COR-L47 (cell line): ENCODE results near the gene SLC35B1.
"Not testable (repeated sequence)": the region's sequence is repeated elsewhere in the genome, so short reads cannot be mapped to it uniquely, and the experiment has no call there.

Experiments used
- DNase-seq: peaks from one replicate; lab custom pipeline; 2025; lab: John Stamatoyannopoulos, UW

Gene SLC35B1

DNA sequence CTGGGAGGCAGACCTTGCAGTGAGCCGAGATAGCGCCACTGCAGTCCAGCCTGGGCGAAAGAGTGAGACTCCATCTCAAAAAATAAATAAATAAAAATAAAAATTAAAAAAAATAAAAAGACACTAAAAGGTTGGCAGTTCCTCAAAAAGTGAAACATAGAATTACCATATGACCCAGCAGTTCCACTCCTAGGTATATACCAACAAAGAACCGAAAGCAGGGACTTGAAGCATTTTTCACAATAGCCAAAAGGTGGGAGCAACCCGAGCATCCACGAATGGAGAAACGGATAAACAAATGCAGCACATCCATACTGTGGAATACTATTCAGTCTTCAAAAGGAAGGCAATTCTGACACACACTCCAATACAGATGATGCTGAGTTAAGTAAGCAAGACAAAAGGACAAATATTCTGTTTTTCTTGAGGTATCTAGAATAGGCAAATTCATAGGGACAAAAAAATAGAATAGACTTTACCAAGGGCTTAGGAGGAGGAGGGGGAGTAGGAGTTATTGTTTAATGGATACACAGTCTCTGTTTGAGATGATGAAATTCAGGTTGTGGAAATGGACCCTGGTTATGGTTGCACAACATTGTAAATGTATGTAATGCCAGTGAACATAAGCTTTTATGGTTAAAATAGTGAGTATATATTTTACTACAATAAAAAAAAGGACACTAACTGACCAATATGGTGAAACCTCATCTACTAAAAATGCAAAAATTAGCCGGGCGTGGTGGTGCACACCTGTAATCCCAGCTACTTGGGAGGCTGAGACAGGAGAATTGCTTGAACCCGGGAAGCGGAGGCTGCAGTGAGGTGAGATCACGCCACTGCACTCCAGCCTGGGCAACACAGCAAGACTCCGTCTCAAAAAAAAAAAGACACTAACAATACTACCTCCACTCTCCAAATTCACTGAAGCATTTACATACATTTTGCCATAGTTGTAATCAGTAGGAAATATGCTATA, 27.0 kb upstream of the SLC35B1 start:
- DNase-seq = no peak

DNA sequence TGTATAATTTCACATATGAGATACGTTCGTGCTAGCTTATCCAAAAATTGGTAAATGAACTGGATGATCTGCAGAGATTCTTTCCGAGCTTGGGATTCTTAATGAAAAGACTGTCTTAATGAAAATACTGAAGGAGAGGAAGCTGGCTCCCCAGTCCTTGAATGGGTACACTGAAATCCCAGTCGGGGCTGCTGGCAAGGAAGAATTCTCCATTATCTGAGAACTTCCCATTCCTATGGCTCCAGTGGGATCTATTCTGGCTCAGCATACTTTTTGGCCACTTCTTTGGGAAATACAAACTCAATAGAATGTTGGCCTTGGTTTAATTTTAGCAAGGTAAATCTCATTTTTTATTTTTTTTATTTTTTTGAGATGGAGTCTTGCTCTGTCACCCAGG, 23.7 kb upstream of the SLC35B1 start:
- DNase-seq = no peak

DNA sequence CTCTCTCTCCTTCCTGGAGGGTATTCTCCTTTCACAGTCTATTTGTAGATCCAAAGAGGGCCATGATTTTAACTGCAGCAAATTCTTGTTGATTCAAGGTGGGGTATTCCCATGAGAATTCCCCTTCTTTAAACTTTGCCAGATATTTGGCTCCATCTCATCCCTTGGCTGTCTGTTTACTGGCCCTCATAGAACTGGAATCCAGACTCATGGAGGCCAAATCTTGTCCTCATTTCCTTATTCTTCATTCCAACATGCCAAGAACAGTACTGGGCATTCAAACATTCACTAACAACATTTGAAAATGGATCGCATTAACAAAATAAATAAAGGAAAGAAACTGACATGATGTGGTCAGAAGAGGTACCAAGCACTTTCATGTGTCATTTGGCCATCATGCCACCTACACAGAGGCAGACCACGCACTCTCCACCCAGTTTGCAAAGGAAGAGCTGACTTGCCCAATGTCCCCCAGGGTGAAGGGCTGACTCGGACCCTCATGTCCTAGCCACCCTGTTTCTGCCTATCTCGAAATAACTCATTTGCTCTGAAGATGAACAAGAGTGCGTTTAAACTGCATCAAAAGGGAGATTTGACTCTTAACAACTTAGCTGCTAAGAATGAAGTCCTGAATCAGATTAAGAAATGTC, 23.1 kb upstream of the SLC35B1 start:
- DNase-seq = no peak

DNA sequence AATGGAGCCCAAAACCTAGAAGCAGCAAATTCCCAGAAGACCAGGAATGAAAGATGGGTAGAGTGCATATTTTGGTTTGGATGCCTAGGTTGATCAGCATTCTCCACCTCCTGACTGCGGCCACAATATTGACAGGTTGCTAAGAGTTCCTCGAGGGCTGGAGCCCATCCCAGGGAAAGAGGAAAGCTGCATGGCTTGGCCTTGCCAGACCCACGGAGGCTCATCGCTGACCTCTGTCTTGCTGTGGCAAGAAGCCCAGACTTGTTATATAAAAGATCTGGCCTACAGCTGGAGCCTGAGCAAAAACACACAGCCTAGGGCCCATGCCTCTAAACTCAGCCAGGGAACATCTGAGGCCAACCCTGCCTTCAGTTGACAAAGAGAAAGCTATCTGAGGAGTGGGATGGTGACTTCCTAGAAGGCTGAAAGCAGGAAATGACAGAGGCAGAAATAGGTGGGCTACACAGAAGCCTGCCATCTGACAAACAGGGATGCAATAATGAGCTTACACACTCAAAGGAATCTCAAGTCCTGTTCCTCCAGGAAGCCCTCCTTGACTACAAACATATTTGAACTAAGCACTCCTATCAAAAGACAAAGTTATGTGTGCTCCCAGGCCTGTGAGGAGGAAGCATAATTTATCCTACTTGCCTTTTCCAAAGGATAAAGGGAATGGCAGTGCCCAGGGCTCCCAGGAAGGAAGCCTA, 22.5 kb upstream of the SLC35B1 start:
- no peak for DNase-seq

DNA sequence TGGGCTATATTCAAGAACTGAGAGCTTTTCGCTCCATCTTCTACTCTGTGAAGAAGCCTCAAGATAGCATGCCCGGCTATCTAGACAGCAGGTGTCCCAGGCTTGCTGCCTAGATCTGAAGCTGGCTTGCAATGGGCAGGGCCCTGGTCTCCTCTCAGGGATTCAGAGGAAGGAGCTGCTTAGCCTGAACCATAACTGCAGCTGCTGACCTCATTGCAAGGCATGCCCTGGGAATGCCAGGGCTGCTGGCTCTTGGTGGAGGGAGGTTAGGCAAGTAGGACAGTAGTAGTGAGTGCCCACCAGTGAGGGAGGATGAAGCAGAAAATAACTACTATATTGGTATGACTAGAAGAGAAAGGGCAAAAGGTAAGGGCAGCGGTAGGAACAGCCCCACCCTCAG, 21.3 kb upstream of the SLC35B1 start:
- no peak for DNase-seq

DNA sequence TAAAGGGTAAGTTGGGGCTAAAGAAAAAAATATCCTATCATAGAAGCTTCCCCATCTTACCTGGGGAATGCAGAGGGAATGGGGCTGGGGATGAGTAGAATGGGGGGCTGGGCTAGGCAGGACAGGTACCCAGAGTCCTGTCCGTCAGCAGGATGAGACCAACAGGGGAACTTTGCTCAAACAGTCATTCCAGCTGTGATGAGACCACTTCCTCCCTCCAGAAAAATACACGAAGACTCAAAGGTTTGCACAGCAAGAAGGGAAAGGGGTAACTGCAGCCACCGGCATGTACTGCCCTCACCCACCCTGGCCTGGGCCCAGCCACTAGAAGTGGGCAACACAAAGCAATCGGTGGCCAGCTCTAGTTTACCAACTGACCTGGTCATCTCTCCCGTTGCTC, 20.7 kb upstream of the SLC35B1 start:
- DNase-seq = no peak

- no peak for DNase-seq
Observed at GRCh38 chr17:49727380-49727779, 19.6 kb upstream of the SLC35B1 start.

DNA sequence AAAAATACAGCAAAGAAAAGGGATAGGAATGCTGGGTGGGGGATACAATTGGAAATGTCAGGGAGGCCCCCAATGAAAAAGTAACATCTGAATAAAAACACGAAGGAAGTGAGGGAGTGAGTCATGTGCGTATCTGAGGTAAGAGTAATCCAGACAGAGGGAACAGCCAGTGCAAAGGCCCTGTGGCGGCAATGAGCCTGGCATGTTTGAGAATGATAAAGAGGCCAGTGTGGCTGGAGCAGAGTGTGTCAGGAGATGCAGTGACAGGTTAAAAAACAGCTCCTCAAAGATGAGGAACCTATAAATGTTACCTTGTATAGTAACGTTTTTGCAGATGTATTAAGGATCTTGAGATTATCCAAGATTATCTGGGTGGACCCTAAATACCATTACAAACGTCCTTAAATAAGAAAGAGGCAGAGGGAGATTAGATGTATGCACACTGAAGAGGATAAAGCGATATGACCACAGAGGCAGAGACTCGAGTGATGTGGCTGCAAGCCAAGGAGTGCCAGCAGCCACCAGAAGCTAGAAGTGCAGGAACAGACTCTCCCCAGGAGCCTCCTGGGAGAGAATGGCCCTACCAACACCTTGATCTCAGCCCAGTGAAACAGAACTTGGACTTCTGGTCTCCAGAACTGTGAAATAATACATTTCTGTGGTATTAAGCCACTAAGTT, 17.8 kb upstream of the SLC35B1 start:
- no peak for DNase-seq

DNA sequence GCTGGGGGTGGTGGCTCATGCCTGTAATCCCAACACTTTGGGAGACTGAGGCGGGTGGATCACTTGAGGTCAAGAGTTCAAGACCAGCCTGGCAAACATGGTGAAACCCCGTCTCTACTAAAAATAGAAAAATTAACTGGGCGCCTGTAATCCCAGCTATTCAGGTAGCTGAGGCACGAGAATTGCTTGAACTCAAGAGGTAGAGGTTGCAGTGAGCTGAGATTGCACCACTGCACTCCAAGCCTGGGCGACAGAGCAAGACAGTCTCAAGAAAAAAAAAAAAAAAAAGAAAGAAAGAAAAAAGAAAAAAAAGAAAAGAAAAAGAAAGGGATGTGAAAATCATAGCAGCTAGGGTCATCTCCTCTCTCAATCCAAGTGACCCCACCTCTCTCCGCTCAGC, 16.8 kb upstream of the SLC35B1 start:
- DNase-seq = not testable (repeated sequence)

DNA sequence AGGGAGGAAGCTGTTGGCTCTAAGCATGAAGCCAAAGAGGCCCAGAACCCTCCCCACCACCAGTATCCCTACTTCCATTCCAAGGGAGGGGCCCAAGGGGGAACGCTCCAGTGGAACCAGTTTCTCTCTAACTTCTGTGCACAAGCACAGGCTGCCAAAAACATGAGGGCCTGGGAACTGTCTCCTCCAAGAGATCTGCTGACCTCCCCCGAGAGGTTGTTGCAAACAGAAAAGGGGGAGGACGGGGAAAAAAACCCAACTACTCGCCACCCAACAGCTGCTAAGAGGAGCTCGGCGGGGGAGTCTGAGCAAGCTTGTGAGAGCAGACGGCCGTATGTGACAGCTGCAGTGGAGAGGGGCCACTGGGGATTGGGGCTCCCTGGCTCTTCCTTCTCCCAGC, 15.7 kb upstream of the SLC35B1 start:
- no peak for DNase-seq

DNA sequence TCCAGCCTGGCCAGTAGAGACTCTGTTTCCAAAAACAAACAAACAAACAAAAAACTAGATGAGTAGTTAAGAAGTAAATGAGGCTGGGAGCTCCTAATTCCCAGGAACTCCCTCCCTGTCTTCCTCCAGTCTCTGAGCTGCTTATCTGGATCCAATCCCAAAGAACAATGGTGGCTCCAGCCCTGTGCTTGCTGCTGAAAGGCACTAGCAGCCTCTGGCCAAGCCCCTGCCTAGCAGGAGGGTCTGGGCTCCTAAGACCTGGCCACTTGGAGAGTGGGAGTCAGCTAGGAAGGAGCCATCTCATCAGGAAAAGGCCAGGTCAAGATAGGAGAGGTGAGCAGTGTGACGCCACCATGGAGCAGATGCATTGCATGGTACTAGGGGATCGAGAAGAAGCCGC, 14.3 kb upstream of the SLC35B1 start:
- DNase-seq = no peak

DNA sequence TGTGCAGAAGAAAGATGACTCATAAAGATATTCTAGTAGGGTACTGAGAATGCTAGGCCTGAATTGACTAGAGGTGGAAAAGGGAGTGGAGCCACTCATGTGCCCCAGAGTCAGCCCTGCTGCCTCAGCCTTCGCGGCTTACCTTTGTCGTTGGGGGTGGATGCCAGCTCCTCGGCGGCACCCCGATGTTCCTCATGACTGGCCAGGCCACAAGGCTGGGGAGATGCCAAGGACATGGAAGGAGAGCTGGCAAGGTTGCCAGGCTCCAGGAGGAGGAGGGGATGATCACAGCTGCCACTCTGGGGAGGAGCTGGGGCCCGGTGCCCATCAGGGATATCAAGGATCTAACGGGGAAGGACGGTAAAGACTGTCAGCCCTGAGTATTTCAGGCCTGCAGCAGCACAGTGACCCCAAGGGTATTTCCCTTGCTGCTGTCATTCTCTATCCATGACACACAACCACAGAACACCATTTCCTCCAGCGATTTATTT, 9.7 kb upstream of the SLC35B1 start:
- no peak for DNase-seq

GRCh38 chr17:49716668-49717364, 9.1 kb upstream of the SLC35B1 start:
- DNase-seq = no peak

- peak; percentile 67 for DNase-seq
Observed at GRCh38 chr17:49715717-49716279, 8.0 kb upstream of the SLC35B1 start.

DNA sequence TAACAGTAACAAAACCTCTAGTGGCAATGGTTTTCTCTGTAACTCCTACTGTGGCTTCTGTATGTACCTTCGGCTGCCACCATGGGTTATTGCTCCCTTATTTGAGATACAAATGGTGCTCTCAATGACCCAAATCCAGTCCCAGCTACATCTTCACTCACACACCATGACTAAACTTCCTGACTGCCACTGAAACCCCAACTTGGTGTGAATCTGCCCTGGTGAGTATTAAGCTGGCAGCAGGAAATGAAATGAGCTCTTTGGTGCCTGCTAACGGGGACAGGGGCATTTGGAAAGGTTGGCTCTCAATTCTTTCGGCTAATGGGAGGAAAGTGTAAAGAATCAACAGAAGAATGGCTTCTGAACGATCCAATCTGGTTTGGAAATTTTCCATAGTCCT, 7.5 kb upstream of the SLC35B1 start:
- peak; percentile 16 for DNase-seq

- no peak for DNase-seq
Observed at GRCh38 chr17:49708515-49709183, 885 bp upstream of the SLC35B1 start.

- DNase-seq = no peak
Observed at GRCh38 chr17:49707246-49707607, 537 bp downstream of the SLC35B1 start.

DNA sequence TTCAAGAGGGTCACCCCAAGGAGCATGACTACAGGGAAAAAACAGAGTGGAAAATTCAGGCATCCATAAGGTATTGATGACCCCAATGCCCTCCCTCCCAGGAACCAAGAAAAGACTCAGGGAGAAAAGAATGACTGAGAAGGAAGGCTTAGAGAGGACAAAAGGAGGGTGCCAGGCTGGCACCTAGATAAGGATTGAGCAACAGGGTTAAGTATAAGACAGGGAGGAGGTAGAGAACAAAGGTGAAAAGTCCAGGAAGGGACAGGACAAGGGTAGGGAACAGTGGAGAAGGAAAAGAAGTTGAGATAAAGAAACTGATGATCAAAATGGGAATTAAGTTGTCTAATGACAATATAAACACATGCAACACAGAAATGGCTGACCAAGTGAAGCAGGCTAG, 2.5 kb downstream of the SLC35B1 start:
- no peak for DNase-seq

GRCh38 chr17:49703557-49704277, 4.0 kb downstream of the SLC35B1 start:
- DNase-seq = no peak

GRCh38 chr17:49700960-49701359, 6.8 kb downstream of the SLC35B1 start:
- no peak for DNase-seq
